Common myeloid progenitor, CD34-positive (primary cell): ENCODE measurements around the gene STK24.

Experiments
- CTCF ChIA-PET: fragments of 350-600 bp; sonication (Branson Sonifier 250); formaldehyde crosslinking; loops from one replicate; lab custom pipeline; 2021; ENCODE audit warnings: antibody characterized with exemption; lab: Charles Lee
- POLR2A ChIA-PET: fragments of 350-600 bp; sonication (Branson Sonifier 250); formaldehyde crosslinking; loops from one replicate; lab custom pipeline; 2021; ENCODE audit warnings: antibody characterized with exemption; lab: Charles Lee
- DNase-seq, 3 donors: peaks; one replicate each; pipeline versions ENCODE4 v3.0.0 to v3.0.0-alpha.2; 2013
- H3K27ac ChIP-seq, 2 experiments: 1 replicate in 1 of 2; 2 replicates in 1 of 2; pipeline ENCODE4 v1.7.0; 2013; ENCODE audit warnings: inconsistent platforms in 2 of 2, low read length in 2 of 2, mild to moderate bottlenecking in 2 of 2, low read depth in 1 of 2, moderate library complexity in 1 of 2; ENCODE audit not compliant: severe bottlenecking in 2 of 2, insufficient read depth in 1 of 2, poor library complexity in 1 of 2
- H3K27me3 ChIP-seq, 5 experiments: replicated peaks in 2 of 5; 1 replicate in 3 of 5; 2 replicates in 2 of 5; pipeline versions ENCODE4 v1.6.1 to v1.7.0; 2013; ENCODE audit warnings: low read length in 4 of 5, mild to moderate bottlenecking in 2 of 5, moderate library complexity in 2 of 5, inconsistent platforms in 1 of 5; ENCODE audit not compliant: insufficient read depth in 5 of 5, control insufficient read depth in 4 of 5
- H3K36me3 ChIP-seq, 4 experiments: 1 replicate in 2 of 4; 2 replicates in 2 of 4; pipeline versions ENCODE4 v1.6.1 to v1.7.0; 2013; ENCODE audit warnings: low read length in 3 of 4, control low read depth in 1 of 4, mild to moderate bottlenecking in 1 of 4; ENCODE audit not compliant: control insufficient read depth in 4 of 4, insufficient read depth in 4 of 4
- H3K4me1 ChIP-seq, 4 experiments: 1 replicate in 3 of 4; 2 replicates in 1 of 4; pipeline versions ENCODE4 v1.6.1 to v1.7.1; 2013; ENCODE audit warnings: low read length in 3 of 4, mild to moderate bottlenecking in 3 of 4, control low read depth in 1 of 4, inconsistent platforms in 1 of 4, moderate library complexity in 1 of 4; ENCODE audit not compliant: control insufficient read depth in 4 of 4, insufficient read depth in 4 of 4; ENCODE audit errors: control extremely low read depth in 1 of 4
- H3K4me3 ChIP-seq, 7 experiments: 1 replicate in 4 of 7; 2 replicates in 3 of 7; pipeline versions ENCODE4 v1.5.1 to v1.7.0; 2013; ENCODE audit warnings: mild to moderate bottlenecking in 7 of 7, low read length in 6 of 7, moderate library complexity in 6 of 7, inconsistent platforms in 2 of 7, low read depth in 2 of 7, control low read depth in 1 of 7; ENCODE audit not compliant: insufficient read depth in 4 of 7, control insufficient read depth in 1 of 7; ENCODE audit errors: extremely low read depth in 1 of 7
- H3K9me3 ChIP-seq, 5 experiments: 1 replicate in 4 of 5; 2 replicates in 1 of 5; pipeline versions ENCODE4 v1.6.1 to v1.7.1; 2013; ENCODE audit warnings: low read length in 4 of 5, mild to moderate bottlenecking in 2 of 5, inconsistent platforms in 1 of 5, low read depth in 1 of 5, moderate library complexity in 1 of 5; ENCODE audit not compliant: control insufficient read depth in 4 of 5, insufficient read depth in 2 of 5; ENCODE audit errors: control extremely low read depth in 1 of 5
- WGBS: methylation state at CpG from one replicate; pipeline ENCODE4 v1.1.5; 2013; ENCODE audit not compliant: insufficient coverage; 5-methylcytosine and 5-hydroxymethylcytosine counted together

STK24 gene

DNA sequence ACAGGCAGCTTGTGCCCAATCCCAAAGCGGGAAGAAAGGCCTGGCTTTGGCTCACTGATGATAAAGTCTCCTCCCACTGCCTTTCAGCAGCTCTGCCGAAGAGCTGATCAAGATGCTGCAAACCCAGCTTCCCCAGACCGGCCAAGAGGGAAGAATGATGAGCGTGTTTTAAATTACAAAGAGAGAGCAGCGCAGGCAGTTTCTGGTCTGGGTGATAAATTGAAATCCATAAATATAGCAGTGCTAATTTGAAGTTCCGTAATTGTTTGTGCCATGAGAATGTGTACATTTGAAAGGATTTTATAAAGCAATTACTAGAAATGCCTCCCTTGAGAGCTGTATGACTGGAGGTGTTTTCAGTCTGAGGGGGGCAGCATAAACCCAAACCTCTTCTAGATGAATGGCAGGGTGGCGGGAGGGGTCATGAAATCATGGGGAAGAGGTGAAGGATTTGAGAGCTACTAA is 171.8 kb downstream of the STK24 start:
- Histone ChIP-seq H3K4me1 (no peaks in the 10 kb centered on the region), H3K27ac (no peak overlapping the region), H3K27me3 (peaks cover 0 to 2% (median 0%) of the 10 kb centered on the region in 5 experiments), H3K36me3 (no peaks in the 10 kb centered on the region), H3K9me3 (no peaks in the 10 kb centered on the region), H3K4me3 (no peak overlapping the region)
- ChIA-PET CTCF (no interaction called here), POLR2A (no interaction called here)
- DNase-seq = no peak
- WGBS = 91% methylated on average over 5 of the region's 7 CpGs

DNA sequence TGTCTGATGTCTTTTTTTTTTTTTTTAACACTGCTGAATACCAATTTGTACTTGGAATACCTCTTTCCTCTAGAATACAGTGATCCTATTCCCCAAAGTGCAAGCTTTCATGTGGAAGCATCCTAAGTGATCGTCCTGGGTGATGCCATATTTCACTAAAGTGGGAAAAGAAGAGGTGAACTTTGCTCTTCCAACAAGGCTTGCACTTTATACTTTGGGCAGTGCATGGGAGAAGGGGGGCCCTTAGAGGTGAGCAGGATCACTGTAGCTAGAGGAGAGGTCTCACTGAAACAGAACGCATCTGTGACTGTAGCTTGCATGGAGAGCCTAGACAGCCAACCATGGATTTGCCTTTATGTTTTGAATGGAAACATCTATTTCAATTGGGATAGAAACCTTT is 173.8 kb downstream of the STK24 start:
- Histone ChIP-seq H3K27ac (no peak overlapping the region), H3K4me1 (no peaks in the 10 kb centered on the region), H3K9me3 (no peaks in the 10 kb centered on the region), H3K4me3 (no peak overlapping the region), H3K36me3 (no peaks in the 10 kb centered on the region), H3K27me3 (peaks cover 0 to 2% (median 0%) of the 10 kb centered on the region in 5 experiments)
- 100% methylated on average over 2 of the region's 2 CpGs for WGBS
- ChIA-PET CTCF (no interaction called here), POLR2A (interaction anchor here (0.6 kb wide), 1 partner anchor 639 kb away, joined by 3 read pairs; no protein-coding TSS in a partner anchor)
- DNase-seq = no peak

DNA sequence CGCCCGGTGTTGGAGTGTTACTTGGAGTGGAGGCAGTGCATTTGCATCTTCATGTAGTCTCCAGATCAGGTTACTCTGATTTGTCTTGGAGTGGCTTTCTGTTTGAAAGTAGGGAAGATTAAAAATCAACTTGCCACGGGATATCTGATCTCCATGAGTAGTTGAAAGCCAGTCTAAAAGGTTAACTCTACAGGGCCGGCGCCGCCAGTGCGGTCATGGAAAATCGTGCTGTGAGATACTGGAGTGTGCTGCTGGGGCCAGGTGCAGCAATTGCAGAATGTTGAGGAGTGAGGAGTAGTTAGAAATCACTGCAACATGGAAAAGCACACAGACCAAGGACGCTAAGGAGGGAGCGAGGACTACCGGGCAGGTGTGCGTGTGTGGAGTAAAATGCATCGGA is 175.0 kb downstream of the STK24 start:
- 98% methylated on average over 13 of the region's 13 CpGs for WGBS
- Histone ChIP-seq H3K27ac (no peak overlapping the region), H3K36me3 (no peaks in the 10 kb centered on the region), H3K4me1 (no peaks in the 10 kb centered on the region), H3K4me3 (no peak overlapping the region), H3K9me3 (no peaks in the 10 kb centered on the region), H3K27me3 (peaks cover 0 to 2% (median 0%) of the 10 kb centered on the region in 5 experiments)
- ChIA-PET POLR2A (no interaction called here), CTCF (no interaction called here)
- DNase-seq = no peak

DNA sequence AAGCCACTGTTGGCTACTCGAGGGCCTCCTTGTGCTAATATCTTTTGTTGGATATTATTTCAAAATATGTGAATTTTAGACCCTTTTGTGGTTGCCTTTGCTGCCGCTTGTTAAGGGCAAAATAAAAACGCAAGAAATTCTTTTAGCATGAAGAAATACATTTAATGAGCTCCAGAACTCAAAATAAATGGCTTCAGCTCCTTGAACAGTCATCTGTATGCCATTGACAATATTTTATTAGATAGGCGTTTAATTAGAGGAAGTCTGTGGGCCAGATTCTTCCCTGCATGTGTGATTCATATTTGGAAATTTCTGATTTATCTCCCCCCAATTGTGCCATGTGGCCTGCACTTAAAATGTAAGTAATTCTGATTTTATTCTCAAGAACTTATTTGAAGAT is 177.2 kb downstream of the STK24 start:
- Histone ChIP-seq H3K9me3 (no peaks in the 10 kb centered on the region), H3K36me3 (no peaks in the 10 kb centered on the region), H3K27ac (no peak overlapping the region), H3K27me3 (peaks cover 0 to 2% (median 0%) of the 10 kb centered on the region in 5 experiments), H3K4me1 (no peaks in the 10 kb centered on the region), H3K4me3 (no peak overlapping the region)
- WGBS = 95% methylated on average over 3 of the region's 4 CpGs
- ChIA-PET POLR2A (no interaction called here), CTCF (no interaction called here)
- no peak for DNase-seq

DNA sequence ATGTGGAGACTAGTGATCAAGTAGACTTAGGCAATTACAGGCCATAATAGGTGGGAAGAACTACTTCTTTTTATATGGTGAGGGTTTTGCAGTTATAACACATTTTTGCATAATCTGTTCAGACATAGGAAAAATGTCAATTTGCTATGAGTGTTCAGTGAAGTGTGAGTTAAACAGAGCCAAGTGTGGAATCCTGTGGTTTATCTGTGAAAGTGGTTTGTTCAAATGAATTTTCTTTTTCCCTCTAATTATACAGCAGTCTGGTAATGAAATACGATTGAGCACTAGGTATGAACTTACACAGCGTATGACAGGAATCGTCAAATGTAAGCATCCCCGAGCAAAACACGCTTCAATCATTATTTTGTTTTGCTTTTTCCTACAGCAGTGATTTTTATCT is 178.3 kb downstream of the STK24 start:
- CTCF ChIA-PET = no interaction called here
- POLR2A ChIA-PET = interaction anchor here (0.6 kb wide), 1 partner anchor 490 kb away, joined by 4 read pairs; no protein-coding TSS in a partner anchor
- DNase-seq = no peak
- Histone ChIP-seq H3K4me3 (no peak overlapping the region), H3K36me3 (no peaks in the 10 kb centered on the region), H3K27ac (no peak overlapping the region), H3K9me3 (no peaks in the 10 kb centered on the region), H3K4me1 (no peaks in the 10 kb centered on the region), H3K27me3 (peaks cover 0 to 2% (median 0%) of the 10 kb centered on the region in 5 experiments)
- 100% methylated on average over 2 of the region's 5 CpGs for WGBS

DNA sequence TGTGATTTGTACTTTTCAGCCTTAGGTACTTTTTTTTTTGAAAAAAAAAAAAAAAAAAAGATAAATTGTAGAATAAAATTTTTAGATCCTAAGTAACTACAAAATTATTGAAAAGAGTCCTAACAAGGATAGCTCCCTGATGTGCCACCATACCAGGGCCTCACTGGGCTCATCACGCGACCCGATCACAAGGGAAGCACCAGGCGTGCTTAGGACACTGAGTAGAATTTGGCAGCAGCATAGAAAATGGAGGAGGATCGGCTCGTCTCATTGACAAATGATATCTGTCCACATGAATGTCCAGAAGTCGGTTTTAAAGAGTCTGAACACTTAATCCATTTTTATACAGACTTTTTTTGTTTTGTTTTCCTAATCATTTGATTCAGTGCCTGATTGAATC is 179.0 kb downstream of the STK24 start:
- Histone ChIP-seq H3K27ac (no peak overlapping the region), H3K4me1 (no peaks in the 10 kb centered on the region), H3K27me3 (peaks cover 0 to 2% (median 0%) of the 10 kb centered on the region in 5 experiments), H3K36me3 (no peaks in the 10 kb centered on the region), H3K9me3 (no peaks in the 10 kb centered on the region), H3K4me3 (no peak overlapping the region)
- WGBS = 100% methylated on average over 7 of the region's 7 CpGs
- ChIA-PET POLR2A (interaction anchor here (0.6 kb wide), 1 partner anchor 489 kb away, joined by 4 read pairs; no protein-coding TSS in a partner anchor), CTCF (no interaction called here)
- no peak for DNase-seq

DNA sequence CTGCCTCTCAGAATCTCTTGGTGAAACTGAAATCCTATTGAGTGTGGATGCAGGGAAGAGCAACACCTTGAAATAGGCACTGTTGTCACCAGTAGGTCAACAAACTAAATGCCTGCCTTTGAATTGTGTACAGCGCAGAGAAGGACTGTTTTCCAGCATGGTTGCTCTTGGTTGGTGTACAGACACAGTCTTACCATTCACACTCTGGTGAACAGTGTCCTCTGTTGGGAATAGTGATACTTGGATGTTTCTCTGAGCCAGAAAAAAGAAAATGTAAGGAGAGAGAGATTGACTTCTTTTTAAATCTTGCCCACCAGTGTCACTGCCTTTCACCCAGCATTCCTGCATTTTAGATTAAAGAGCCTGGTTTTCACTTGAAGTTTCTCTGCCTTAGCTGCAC is 179.7 kb downstream of the STK24 start:
- H3K27me3 ChIP-seq = peaks cover 0 to 2% (median 0%) of the 10 kb centered on the region in 5 experiments
- POLR2A ChIA-PET = no interaction called here
- no peaks in the 10 kb centered on the region for H3K4me1 ChIP-seq
- no peaks in the 10 kb centered on the region for H3K9me3 ChIP-seq
- WGBS = 100% methylated on average over 1 of the region's 1 CpG
- CTCF ChIA-PET = no interaction called here
- no peak overlapping the region for H3K4me3 ChIP-seq
- H3K27ac ChIP-seq = no peak overlapping the region
- no peaks in the 10 kb centered on the region for H3K36me3 ChIP-seq
- no peak for DNase-seq
